HG02759 (cell line): ENCODE measurements around the gene PPP2R2D.
A peak's percentile ranks its signal among the peaks of the same experiment; 100 is the strongest.

ENCODE experiments used
- ATAC-seq: cut with Tn5 transposase; IDR thresholded peaks from one replicate; pipeline ENCODE4 v1.9.1; 2021; ENCODE audit warnings: mild to moderate bottlenecking, moderate library complexity; ENCODE audit not compliant: unreplicated experiment

The PPP2R2D gene

DNA sequence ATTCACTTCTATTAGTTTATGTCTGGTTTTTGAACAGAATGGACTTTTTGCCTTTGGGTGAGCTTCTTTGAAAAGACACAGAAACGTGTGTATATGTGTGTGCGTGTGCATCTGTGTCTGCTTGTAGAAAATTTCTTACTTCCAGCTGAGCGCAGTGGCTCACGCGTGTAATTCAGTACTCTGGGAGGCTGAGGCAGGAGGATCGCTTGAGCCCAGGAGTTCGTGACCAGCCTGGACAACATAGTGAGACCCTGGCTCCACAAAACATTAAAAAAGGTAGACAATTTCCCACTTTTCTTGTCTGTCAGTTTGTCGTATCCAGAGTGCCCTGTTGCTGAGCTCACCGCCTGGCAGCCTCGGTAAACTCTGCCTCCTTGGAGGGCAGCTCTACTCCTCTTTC is 25.4 kb downstream of the PPP2R2D start:
- ATAC-seq = no peak

DNA sequence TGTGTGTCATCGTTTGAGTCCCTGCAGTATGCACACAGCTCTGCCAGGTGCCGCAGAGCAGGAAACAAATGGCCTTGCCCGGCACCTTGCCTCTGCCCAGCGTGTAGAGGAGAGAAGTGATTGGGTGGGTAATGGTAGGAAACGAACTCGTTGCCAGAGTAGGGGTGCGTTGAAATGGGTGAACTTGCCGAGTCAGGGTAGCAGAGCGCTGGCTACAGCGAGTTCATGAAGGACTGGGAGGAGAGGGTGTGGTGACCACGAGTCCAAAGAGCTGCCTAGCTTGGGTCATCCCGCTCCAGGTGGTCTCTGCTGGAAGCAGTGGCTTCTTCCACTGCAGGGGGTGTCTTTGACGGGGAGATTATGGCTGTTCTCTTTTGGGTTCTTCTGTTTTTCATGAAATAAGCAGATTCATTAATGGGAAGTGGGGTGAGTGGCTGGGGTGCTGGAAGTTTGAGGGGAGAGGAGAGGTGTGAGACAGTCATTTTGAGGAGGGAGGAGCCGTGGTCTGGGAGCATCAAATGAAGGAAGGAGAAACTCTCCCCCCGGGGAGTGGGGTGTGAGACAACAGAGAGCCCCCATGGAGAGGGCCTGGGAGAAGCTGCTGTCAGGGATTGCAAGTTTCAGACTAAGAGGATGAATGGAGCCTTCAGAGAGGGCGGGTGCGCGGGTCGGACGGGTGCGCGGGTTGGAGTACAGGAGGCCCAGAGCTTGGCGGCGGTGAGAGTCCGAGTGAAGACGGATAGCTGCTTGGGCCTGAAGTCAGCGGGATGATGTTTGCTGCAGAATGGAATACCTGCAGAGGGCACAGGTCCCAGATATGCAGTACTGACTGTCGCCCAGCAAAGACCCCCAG is 26.2 kb downstream of the PPP2R2D start:
- no peak for ATAC-seq

GRCh38 chr10:131928248-131929095 is 27.7 kb downstream of the PPP2R2D start:
- ATAC-seq = peak; percentile 92

DNA sequence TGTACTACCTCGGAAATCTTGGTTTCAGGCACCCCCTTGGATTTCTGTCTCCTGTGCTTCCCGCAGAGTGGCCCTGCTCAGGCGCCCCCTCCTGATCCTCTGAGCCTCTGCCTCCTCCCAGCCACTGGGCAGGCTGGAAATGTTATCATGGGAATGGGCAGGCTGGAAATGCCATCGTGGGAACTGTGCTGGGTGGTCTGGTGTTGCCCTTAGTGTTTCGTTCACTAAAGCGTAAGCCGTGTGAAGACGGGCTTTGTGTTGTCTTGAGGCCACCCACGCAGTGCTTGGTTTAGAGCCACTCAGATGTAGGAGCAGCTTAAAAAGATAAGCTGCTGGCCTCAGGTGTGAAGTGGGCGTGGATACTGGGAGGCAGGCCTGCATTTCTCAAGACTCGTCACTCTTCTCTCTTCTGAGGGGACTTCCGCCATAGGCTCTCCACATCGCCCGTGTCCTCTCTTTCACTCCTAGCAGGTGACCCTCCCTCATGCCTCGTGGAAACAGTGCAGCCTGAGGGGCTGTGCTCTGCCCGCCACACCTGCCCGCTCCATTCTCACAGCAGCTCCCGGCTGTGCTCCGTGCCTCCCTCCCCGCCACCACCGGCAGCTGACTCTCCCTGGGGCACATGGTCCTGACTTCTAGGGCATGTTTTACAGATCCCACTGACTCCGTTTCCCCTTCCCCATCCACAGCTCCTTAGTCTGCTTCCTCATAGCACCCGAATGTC is 28.5 kb downstream of the PPP2R2D start:
- ATAC-seq = no peak

- no peak for ATAC-seq
Measured at GRCh38 chr10:131930150-131930549, 29.3 kb downstream of the PPP2R2D start.

DNA sequence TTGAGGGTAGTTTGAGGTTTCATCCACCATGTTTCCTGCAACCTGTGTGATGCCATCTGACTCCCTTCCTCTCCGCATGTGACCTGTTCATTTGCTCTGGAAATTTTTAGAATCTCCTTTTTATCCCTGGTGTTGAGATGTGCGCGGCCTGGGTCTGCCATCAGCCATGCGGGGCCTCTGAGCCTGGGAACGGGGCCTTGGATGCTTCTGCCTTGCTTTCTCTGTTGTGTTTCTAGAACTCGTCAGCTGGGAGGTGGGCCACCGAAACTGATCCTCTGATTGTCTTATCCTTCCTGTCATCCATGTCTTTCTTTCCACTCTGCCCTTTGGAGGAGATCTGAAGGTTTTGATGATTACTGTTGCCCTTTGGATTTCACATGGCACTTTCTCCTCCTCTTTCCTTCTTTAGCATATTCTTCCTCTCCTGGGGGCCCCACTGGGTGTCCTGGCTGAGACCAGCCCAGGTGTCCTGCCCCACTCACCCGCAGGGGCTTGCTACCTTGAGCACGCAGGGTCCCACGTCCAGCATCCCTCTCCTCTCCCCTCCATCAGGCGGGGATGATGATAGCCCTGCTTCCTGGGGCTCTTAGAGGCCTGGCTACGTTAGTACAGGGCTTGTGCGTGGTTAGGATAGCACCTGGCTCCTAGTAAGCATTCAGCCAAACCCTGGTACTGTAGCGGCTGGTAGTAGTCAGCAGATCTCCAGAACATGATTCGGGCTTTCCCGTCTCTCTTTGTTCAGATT is 29.9 kb downstream of the PPP2R2D start:
- no peak for ATAC-seq

DNA sequence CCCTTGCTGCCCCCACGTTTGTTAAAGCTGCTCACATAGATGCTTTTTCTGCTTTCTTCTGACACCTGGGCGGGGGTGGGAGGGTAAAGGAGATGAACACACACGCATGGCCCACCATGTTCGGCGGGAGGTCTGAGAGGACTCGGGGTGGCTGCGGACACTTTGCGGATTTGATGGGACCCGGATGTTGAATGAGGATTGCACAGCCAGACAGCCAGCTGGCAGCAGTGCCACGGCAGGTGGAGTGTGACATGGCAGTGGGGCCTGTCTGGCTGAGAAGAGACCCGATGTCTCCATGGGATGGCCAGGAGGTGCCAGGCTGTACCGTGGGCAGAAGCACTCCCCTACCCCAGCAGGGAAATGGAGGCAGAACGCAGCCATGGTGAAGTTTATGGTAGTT is 31.2 kb downstream of the PPP2R2D start:
- ATAC-seq = no peak

DNA sequence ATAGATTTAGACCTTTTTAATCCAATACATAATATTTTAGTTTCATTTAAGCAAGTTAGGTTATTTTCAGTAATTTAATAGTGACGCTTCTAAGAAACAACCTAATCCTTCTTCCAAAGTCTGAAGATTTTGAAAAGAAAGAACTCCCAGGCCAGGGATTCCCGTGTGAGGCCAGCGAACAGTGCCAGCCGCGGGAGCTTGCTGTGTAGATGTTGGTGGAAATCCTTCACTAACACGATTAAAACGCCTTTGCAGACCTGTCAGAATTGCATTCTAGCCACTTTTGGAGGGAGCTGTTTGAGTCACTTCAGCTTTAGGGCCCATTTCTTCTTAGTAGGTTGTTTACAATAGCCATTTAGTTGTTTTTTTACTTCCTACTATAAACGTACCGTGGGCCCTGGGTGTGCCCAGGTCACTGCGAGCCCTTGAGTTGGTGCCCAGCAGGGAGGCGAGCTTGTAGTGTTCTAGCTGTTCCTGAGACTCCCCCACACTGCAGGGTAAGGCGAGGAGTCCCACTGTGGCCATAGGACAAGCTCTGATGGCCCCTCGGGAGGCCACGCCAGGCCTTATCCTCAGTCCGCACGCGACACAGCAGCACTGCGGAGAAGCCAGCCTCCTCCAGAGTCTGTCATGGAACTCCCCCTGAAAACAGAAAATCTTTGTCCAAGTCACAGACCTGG is 32.3 kb downstream of the PPP2R2D start:
- no peak for ATAC-seq

DNA sequence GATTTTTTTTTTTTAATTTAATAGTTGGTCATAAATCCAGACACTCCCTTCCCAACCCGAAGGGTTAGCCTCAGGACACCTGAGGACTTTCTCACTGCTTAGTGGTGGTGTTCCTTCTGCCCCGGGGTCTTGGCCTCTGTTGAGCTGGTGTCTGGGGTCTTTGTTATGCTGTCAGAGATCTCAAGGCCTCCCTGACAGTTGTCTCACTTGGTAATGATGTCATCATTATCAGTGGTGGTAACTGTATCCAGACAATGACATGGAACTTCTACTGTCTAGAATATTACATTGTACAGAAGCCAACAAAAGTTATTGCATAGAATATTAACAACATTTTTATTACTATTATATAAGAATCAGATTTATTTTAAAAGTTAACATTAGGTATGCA is 32.9 kb downstream of the PPP2R2D start:
- ATAC-seq = no peak

DNA sequence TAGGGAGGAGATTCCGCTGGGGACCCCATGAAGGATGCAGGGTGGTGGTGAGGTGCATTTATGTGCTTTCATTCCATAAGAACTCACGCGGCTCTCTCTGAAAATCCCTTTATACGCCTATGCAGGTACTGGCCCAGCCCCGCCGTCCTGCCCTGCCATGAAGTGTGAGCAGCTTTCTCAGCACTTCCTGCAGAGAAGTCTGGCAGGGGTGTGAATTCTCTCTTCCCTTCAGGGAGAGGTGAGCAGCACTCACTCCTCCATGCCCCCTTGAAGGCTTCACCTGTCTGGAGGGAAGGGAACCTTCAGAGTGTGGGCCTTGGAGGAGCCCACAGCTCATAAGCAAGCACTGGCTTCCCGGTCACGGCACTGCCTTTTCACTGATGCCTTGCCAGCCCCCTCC is 34.0 kb downstream of the PPP2R2D start:
- no peak for ATAC-seq

DNA sequence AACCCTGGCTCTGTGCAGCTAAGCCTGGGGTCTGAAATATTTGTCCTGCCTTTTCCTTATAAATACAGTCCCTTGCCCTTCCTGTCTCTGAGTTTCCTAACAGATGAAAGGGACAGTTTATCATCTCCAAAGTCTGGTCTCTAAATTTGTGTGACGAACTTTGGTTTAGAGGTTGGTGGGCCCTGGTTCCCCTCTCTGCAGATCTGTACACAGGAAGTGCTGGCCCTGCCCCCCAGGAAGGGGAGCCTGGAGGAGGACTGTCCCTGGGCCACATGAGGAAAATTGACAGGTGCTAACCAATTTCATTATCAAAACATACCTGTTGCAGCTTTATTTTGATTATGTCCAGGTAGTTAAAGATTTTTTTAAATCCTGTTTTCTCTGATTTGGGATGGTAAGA is 34.5 kb downstream of the PPP2R2D start:
- ATAC-seq = no peak

DNA sequence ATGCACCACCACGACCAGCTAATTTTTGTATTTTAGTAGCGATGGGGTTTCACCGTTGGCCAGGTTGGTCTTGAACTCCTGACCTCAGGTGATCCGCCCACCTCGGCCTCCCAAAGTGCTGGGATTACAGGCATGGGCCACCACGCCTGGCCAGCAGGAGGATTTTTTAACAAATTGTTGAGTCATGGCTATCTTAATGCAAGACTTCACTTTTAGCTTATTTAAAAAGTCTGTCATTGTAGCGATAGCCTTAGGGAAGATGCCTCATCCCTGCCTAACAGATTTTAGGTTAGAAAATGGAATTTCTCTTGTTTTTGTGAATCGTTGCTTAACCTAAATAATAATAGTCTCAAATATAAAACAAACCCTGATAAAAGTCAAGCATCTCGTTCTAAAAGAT is 35.5 kb downstream of the PPP2R2D start:
- ATAC-seq = no peak

DNA sequence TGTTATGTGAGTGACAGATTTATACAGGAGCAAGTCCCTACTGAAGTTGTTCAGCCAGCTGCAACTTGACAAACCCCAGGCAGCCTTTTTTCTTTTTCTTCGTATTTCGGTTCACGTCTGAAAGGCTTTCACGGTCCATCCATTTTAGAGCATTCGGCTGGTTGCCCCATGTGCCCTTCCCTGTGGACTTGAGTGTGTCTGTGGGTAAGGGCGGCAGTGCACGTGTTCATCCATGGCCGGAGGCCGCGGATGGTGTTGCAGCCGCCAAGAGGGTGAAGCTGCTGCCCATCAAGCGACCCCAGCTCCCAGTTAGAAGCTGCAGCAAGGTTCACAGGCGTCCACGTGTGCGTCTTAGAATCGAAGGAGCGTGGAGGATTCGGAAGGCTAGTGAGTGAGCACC is 35.9 kb downstream of the PPP2R2D start:
- ATAC-seq = no peak

DNA sequence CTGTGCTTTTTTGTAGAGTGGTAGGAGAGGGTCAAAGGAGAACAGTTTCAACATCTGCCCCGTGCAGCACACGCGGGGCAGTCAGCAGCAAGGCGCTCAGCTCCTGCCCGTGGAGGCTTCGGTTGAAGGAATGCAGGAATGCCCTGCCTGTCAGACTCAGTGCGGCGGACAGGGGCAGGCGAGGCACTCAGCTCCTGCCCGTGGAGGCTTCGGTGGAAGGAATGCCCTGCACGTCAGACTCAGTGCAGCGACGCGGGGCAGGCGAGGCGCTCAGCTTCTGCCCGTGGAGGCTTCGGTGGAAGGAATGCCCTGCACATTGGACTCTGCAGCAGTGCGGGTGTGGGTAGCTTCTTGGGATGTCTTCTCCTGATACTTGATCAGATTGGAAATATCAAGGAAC is 37.0 kb downstream of the PPP2R2D start:
- ATAC-seq = no peak

GRCh38 chr10:131938681-131939080 is 37.9 kb downstream of the PPP2R2D start:
- no peak for ATAC-seq

DNA sequence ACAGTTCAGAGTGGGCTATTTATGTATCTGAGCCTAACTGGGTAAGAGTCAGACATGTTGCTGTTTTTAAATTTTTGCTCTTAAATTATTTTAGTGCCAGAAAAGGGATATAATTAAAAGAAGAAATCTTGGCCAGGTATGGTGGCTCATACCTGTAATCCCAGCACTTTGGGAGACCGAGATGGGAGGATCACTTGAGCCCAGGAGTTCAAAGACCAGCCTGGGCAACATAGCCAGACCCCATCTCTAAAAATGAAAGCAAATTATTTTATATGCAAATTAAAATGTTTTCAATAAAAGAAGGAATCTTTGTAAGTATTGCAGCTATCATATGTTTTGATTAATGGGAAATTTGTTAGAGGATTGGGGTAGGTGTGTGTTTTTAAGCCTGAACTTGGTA is 41.6 kb downstream of the PPP2R2D start:
- ATAC-seq = no peak

DNA sequence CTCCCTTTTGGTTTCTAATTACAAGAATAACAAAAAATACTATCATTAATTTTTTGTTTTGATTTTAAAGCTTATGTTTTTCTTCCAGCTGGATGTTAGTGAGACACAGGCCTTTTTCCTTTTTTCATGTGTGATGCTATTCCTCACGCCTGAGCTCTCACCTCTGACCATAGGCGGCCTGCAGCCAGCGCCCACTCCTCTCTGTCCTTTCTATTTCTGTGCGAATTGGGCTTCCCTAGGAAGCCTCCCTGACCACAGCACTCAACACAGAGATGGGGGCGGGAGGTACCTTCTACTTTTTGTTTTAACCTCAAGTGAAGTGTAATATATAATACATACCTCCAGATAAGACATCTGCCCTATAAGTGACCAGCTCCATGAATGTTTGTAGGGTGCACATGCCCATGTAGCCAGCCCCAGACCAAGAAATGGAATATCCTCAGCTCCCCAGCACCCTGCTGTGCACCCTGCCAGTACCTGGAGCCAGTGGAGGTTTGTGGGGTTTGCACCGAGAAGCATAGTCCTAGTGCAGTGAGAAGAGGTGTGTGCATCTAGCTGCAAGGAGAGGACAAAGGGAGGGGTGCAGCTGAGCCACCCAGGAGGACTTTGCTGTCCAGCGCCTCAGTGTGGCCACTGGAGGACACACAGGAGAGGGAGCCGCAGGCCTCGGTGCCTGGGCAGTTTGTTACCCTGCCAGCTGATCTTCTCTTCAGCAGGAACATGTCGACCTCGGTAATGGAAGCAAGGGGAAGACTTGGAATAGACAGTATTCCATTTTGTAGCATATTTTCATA is 42.4 kb downstream of the PPP2R2D start:
- no peak for ATAC-seq

GRCh38 chr10:131944412-131944811 is 43.6 kb downstream of the PPP2R2D start:
- ATAC-seq = no peak

GRCh38 chr10:131944976-131945695 is 44.3 kb downstream of the PPP2R2D start:
- ATAC-seq = no peak
